Caco-2 (cell line): Measurements from ENCODE around the gene ETNPPL. TPM values are rescaled to one million over a fixed set of nuclear protein-coding genes. Genes with fewer than 3 reads are reported as not detected.

Source experiments
- BruUV-seq: library from RNA; stranded (reverse); fragments of 400-500 nt; replicated peaks from 2 replicates; lab custom pipeline; 2021; lab: Mats Ljungman, UMichigan
- CTCF ChIA-PET: fragments of 300-600 bp; sonication (Branson Sonifier 250); formaldehyde crosslinking; loops from one replicate; lab custom pipeline; 2022; ENCODE audit warnings: antibody characterized with exemption; lab: Charles Lee
- POLR2A ChIA-PET: fragments of 300-600 bp; sonication (Branson Sonifier 250); formaldehyde crosslinking; loops from one replicate; lab custom pipeline; 2022; ENCODE audit warnings: antibody characterized with exemption; lab: Charles Lee
- DNase-seq, 2 experiments: peaks; one replicate each; pipeline versions ENCODE4 v3.0.0 to v3.0.0-alpha.2; 2020 to 2022
- H3K27me3 ChIP-seq: replicated peaks from 2 replicates; pipeline ENCODE4 v1.6.0; 2011; ENCODE audit warnings: low read length; ENCODE audit not compliant: control insufficient read depth, insufficient read depth
- H3K36me3 ChIP-seq: 2 replicates; pipeline ENCODE4 v1.5.1; 2011; ENCODE audit warnings: low read length; ENCODE audit not compliant: control insufficient read depth, insufficient read depth
- H3K4me1 ChIP-seq: fragments of 250-450 bp; sonication (Bioruptor Pico); 2 replicates; pipeline ENCODE4 v1.5.1; 2020; ENCODE audit warnings: mild to moderate bottlenecking
- H3K4me3 ChIP-seq: 2 replicates; pipeline ENCODE4 v1.5.1; 2011; ENCODE audit warnings: low read depth, mild to moderate bottlenecking, control low read depth, low read length
- H3K9me3 ChIP-seq: fragments of 250-450 bp; sonication (Bioruptor Pico); 2 replicates; pipeline ENCODE4 v1.5.1; 2020; ENCODE audit warnings: mild to moderate bottlenecking, moderate library complexity
- H3K27ac Mint-ChIP-seq: one replicate; pipeline ENCODE4 v1.8.0; 2022; ENCODE audit warnings: mixed read lengths; ENCODE audit not compliant: unreplicated experiment
- H3K27me3 Mint-ChIP-seq: one replicate; pipeline ENCODE4 v1.8.0; 2022; ENCODE audit warnings: mixed read lengths; ENCODE audit not compliant: insufficient read depth, unreplicated experiment
- H3K36me3 Mint-ChIP-seq: one replicate; pipeline ENCODE4 v1.8.0; 2022; ENCODE audit warnings: mild to moderate bottlenecking, mixed read lengths; ENCODE audit not compliant: insufficient read depth, unreplicated experiment
- H3K4me1 Mint-ChIP-seq: one replicate; pipeline ENCODE4 v1.8.0; 2022; ENCODE audit warnings: low read depth, mixed read lengths; ENCODE audit not compliant: unreplicated experiment
- H3K4me3 Mint-ChIP-seq: one replicate; pipeline ENCODE4 v1.8.0; 2022; ENCODE audit warnings: mild to moderate bottlenecking, moderate library complexity, mixed read lengths; ENCODE audit not compliant: unreplicated experiment
- H3K9me3 Mint-ChIP-seq: one replicate; pipeline ENCODE4 v1.8.0; 2022; ENCODE audit warnings: mixed read lengths; ENCODE audit not compliant: unreplicated experiment
- CTCF ChIP-seq, 2 experiments: fragments of 200-600 bp in 1 of 2; IDR thresholded peaks; 1 replicate in 1 of 2; 2 replicates in 1 of 2; pipeline versions ENCODE4 v1.5.1 to v1.8.0; 2011 to 2022; ENCODE audit warnings: antibody characterized with exemption in 1 of 2, control low read depth in 1 of 2, inconsistent platforms in 1 of 2, low read depth in 1 of 2, low read length in 1 of 2, mild to moderate bottlenecking in 1 of 2, moderate library complexity in 1 of 2; ENCODE audit not compliant: insufficient read depth in 1 of 2, severe bottlenecking in 1 of 2, unreplicated experiment in 1 of 2
- intact Hi-C: fragments of 100-400 bp; cut with micrococcal nuclease; formaldehyde crosslinking; loops from one replicate; pipeline ENCODE4 v1.10.0; 2022; ENCODE audit not compliant: unreplicated experiment
- total RNA-seq: library from RNA; stranded (reverse); gene quantifications from 2 replicates; pipeline ENCODE4 v1.2.3, GENCODE V29; 2022

ETNPPL gene
- total RNA-seq, 1 experiment from 2014 or later = not detected

- no peak for TF ChIP-seq CTCF (IDR thresholded peaks at IDR 0.05; ENCODE audit: insufficient read depth in 1 of 2, low read depth in 1 of 2, low read length in 1 of 2, severe bottlenecking in 1 of 2, unreplicated experiment in 1 of 2)
- Histone ChIP-seq H3K36me3 (no peaks in the 10 kb centered on the region), H3K4me1 (no peaks in the 10 kb centered on the region), H3K9me3 (no peaks in the 10 kb centered on the region), H3K4me3 (no peak overlapping the region), H3K27me3 (no peaks in the 10 kb centered on the region)
- Mint-ChIP-seq H3K9me3 (no peaks in the 10 kb centered on the region), H3K36me3 (no peaks in the 10 kb centered on the region), H3K27ac (no peak overlapping the region), H3K4me3 (no peak overlapping the region), H3K27me3 (peaks cover 13% of the 10 kb centered on the region), H3K4me1 (no peaks in the 10 kb centered on the region)
- ChIA-PET POLR2A (no interaction called here), CTCF (no interaction called here)
- intact Hi-C loops = no loop called here
- no peak for DNase-seq
- no TSS peak for BruUV-seq
These were observed 41.9 kb upstream of the ETNPPL start for GRCh38 chr4:108804648-108805273.

- ChIA-PET CTCF (no interaction called here), POLR2A (no interaction called here)
- Mint-ChIP-seq H3K36me3 (no peaks in the 10 kb centered on the region), H3K9me3 (no peaks in the 10 kb centered on the region), H3K27me3 (peaks cover 4% of the 10 kb centered on the region), H3K4me1 (no peaks in the 10 kb centered on the region), H3K27ac (no peak overlapping the region), H3K4me3 (no peak overlapping the region)
- intact Hi-C loops = no loop called here
- Histone ChIP-seq H3K4me1 (no peaks in the 10 kb centered on the region), H3K9me3 (no peaks in the 10 kb centered on the region), H3K36me3 (no peaks in the 10 kb centered on the region), H3K27me3 (no peaks in the 10 kb centered on the region), H3K4me3 (no peak overlapping the region)
- DNase-seq = no peak
- no peak for TF ChIP-seq CTCF (IDR thresholded peaks at IDR 0.05; ENCODE audit: insufficient read depth in 1 of 2, low read depth in 1 of 2, low read length in 1 of 2, severe bottlenecking in 1 of 2, unreplicated experiment in 1 of 2)
- BruUV-seq = no TSS peak
These were observed 36.5 kb upstream of the ETNPPL start for GRCh38 chr4:108799306-108799705.

GRCh38 chr4:108796173-108796572 lies 33.3 kb upstream of the ETNPPL start:
- H3K4me3 Mint-ChIP-seq = no peak overlapping the region
- Histone ChIP-seq H3K4me3 (no peak overlapping the region), H3K36me3 (no peaks in the 10 kb centered on the region), H3K27me3 (no peaks in the 10 kb centered on the region), H3K4me1 (no peaks in the 10 kb centered on the region), H3K9me3 (no peaks in the 10 kb centered on the region)
- no peaks in the 10 kb centered on the region for H3K4me1 Mint-ChIP-seq
- BruUV-seq = no TSS peak
- no peaks in the 10 kb centered on the region for H3K9me3 Mint-ChIP-seq
- POLR2A ChIA-PET = no interaction called here
- no peak overlapping the region for H3K27ac Mint-ChIP-seq
- H3K36me3 Mint-ChIP-seq = no peaks in the 10 kb centered on the region
- intact Hi-C loops = no loop called here
- CTCF ChIA-PET = no interaction called here
- no peak for DNase-seq
- TF ChIP-seq CTCF (IDR thresholded peaks at IDR 0.05; ENCODE audit: insufficient read depth in 1 of 2, low read depth in 1 of 2, low read length in 1 of 2, severe bottlenecking in 1 of 2, unreplicated experiment in 1 of 2) = no peak
- peaks cover 4% of the 10 kb centered on the region for H3K27me3 Mint-ChIP-seq
